HL-60 (cell line): ENCODE data around the gene MBD3.
"Not testable (repeated sequence)": the region's sequence is repeated elsewhere in the genome, so short reads cannot be mapped to it uniquely, and the experiment has no call there.

Experiments used
- DNase-seq, 2 experiments: peaks; one replicate each; pipeline ENCODE4 v3.0.0-alpha.2; 2010 to 2020; ENCODE audit warnings: low read depth in 1 of 2, low spot score in 1 of 2
- H3K27ac ChIP-seq: fragments of 250-450 bp; sonication (Bioruptor Pico); replicated peaks from 2 replicates; pipeline ENCODE4 v1.5.1; 2020; ENCODE audit warnings: mild to moderate bottlenecking, moderate library complexity
- H3K27me3 ChIP-seq: fragments of 250-450 bp; sonication (Bioruptor Pico); 2 replicates; pipeline ENCODE4 v1.5.1; 2021; ENCODE audit warnings: mild to moderate bottlenecking, moderate library complexity; ENCODE audit not compliant: insufficient read depth, poor library complexity, severe bottlenecking
- H3K4me3 ChIP-seq: replicated peaks from 2 replicates; pipeline ENCODE4 v1.5.1; 2011; ENCODE audit warnings: mild to moderate bottlenecking, control low read depth, low read length; ENCODE audit not compliant: insufficient read depth
- CTCF ChIP-seq: IDR thresholded peaks from one replicate; pipeline ENCODE4 v1.5.1; 2011; ENCODE audit warnings: low read length, control low read depth, inconsistent platforms; ENCODE audit not compliant: insufficient read depth
- GABPA ChIP-seq: IDR thresholded peaks from 2 replicates; pipeline ENCODE4 v1.6.1; 2012; ENCODE audit warnings: low read depth
- POLR2AphosphoS5 ChIP-seq: IDR thresholded peaks from 2 replicates; pipeline ENCODE4 v1.6.1; 2012; ENCODE audit warnings: low read depth
- REST ChIP-seq: IDR thresholded peaks from 2 replicates; pipeline ENCODE4 v1.6.1; 2012; ENCODE audit warnings: low read depth; ENCODE audit not compliant: insufficient replicate concordance
- SPI1 ChIP-seq: IDR thresholded peaks from 2 replicates; pipeline ENCODE4 v1.6.1; 2012; ENCODE audit warnings: low read depth, mild to moderate bottlenecking, borderline replicate concordance
- long read RNA-seq: library from polyadenylated mRNA; unstranded; transcript quantifications from one replicate; pipeline ENCODE4 v2.0.0, GENCODE V29; 2020

MBD3 gene
- long read RNA-seq, full-length matches to known transcripts = 2 of 21 reads
- long read RNA-seq, partial matches to known transcripts = 5 of 21 reads
- long read RNA-seq, other reads (novel, unspliced or antisense) = 14 of 21 reads

GRCh38 chr19:1592755-1593500, at the start of gene MBD3:
Gene MBD3 (minus strand): TSS chr19:1592865. CDS start chr19:1592631, 234 bp downstream.
- Histone ChIP-seq H3K27ac (peak within 1 kb of the TSS; percentile 99), H3K27me3 (no peaks in the 10 kb centered on the region), H3K4me3 (peak within 1 kb of the TSS; percentile 67)
- DNase-seq = peak; percentile 84 to 91
- TF ChIP-seq POLR2AphosphoS5 (peak; percentile 14), REST (no peak)

GRCh38 chr19:1640893-1641448, 48.3 kb upstream of the MBD3 start:
- not testable (repeated sequence) for H3K4me3 ChIP-seq, H3K27ac ChIP-seq, DNase-seq, H3K27me3 ChIP-seq

- TF ChIP-seq REST (no peak), POLR2AphosphoS5 (no peak), SPI1 (no peak), GABPA (no peak), CTCF (no peak)
- DNase-seq = no peak
- Histone ChIP-seq H3K27ac (no peak overlapping the region), H3K27me3 (no peaks in the 10 kb centered on the region), H3K4me3 (no peak overlapping the region)
Observed at GRCh38 chr19:1636325-1637236, 43.9 kb upstream of the MBD3 start.

GRCh38 chr19:1634938-1635243, 42.2 kb upstream of the MBD3 start:
- TF ChIP-seq POLR2AphosphoS5 = no peak
- TF ChIP-seq CTCF = no peak
- TF ChIP-seq REST = no peak
- TF ChIP-seq SPI1 = no peak
- TF ChIP-seq GABPA = no peak
- no peaks in the 10 kb centered on the region for H3K27me3 ChIP-seq
- H3K27ac ChIP-seq = no peak overlapping the region
- DNase-seq = no peak
- no peak overlapping the region for H3K4me3 ChIP-seq
